Stimulated activated CD4-positive, alpha-beta T cell treated with anti-CD3 and anti-CD28 coated beads, Interleukin-4, amount 100 ng/mL, for 48 hours (primary cell): ENCODE results near the gene SCNN1G.

Experiments used
- DNase-seq, 2 donors: peaks; one replicate each; pipeline ENCODE4 v3.0.0-alpha.2; 2020; ENCODE audit warnings: low read depth in 2 of 2

SCNN1G gene

GRCh38 chr16:23196539-23196938, 14.0 kb downstream of the SCNN1G start:
- DNase-seq = no peak

- DNase-seq = no peak
These were observed 19.6 kb downstream of the SCNN1G start for GRCh38 chr16:23202166-23202565.

GRCh38 chr16:23206986-23207385, 24.4 kb downstream of the SCNN1G start:
- no peak for DNase-seq

GRCh38 chr16:23207485-23207884, 24.9 kb downstream of the SCNN1G start:
- no peak for DNase-seq

DNA sequence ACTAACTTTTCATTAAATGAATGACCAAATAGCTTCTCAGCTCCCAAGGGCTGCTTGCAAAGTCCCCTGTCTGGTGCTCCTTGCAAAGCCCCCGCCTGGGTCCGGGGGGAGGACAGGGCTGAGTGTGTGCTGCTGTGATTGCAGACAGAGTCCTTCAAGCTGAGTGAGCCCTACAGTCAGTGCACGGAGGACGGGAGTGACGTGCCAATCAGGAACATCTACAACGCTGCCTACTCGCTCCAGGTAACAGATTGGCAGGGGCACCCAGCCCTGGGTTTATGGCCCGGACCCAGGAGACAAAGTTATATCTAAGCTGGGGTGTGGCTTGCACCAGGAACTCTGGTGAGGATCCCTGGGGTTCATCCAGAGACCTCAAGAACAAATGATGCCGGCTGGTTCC, 27.1 kb downstream of the SCNN1G start:
- DNase-seq = no peak

GRCh38 chr16:23213831-23214230, 31.3 kb downstream of the SCNN1G start:
- no peak for DNase-seq

DNA sequence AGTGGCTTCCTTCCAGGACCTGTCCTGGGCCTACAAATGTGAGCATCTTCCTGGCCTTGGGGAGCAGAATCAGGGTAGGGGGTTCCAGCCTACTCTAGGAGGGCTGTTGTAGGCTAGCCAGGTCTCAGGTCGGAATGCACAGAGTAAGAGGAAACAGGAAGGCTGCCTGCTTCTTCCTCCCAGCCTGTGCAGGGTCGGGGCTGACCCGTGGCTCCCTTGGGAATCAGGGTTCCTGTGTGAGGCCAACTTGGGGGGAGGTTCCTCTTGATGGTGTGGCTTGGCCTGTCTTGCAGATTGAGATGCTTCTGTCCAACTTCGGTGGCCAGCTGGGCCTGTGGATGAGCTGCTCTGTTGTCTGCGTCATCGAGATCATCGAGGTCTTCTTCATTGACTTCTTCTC, 32.3 kb downstream of the SCNN1G start:
- DNase-seq = no peak

DNA sequence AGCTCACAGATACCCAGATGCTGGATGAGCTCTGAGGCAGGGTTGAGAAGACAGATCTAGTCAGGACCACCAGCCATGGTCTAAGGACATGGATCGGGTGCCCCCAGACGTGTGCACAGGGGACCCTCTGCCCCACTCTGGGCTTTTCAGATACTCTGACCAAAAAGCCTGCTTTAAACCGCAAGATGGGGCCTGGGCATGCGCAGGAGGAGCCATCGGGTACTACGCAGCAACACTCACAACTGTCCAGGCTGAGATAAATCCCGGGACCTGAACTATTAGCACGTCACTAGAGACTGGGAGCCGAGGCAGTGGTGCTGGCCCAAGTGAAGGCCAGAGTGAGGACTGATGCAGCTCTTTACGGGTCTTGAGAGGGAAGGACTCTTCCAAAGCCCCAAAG, 32.9 kb downstream of the SCNN1G start:
- no peak for DNase-seq

- no peak for DNase-seq
These were observed 34.2 kb downstream of the SCNN1G start for GRCh38 chr16:23216658-23217246.

- DNase-seq = no peak
These were observed 35.1 kb downstream of the SCNN1G start for GRCh38 chr16:23217646-23218045.

DNA sequence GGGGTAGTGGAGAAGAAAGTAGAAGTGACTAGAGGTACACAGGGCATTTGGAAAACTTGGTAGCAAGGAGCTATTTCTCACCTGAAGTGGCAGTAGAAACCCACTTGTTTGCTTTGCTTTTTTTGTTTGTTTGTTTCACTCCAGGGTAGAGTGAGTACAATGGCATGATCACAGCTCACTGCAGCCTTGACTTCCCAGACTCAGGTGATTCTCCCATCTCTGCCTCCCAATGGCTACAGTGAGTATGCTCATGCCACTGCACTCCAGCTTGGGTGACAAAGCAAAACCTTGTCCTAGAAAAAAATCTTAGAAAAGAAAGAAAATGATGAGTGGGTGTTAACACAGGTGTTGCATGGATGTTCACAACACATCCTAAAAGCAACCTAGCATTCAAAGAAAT, 40.4 kb downstream of the SCNN1G start:
- DNase-seq = no peak

- DNase-seq = no peak
These were observed 40.8 kb downstream of the SCNN1G start for GRCh38 chr16:23223368-23223767.

DNA sequence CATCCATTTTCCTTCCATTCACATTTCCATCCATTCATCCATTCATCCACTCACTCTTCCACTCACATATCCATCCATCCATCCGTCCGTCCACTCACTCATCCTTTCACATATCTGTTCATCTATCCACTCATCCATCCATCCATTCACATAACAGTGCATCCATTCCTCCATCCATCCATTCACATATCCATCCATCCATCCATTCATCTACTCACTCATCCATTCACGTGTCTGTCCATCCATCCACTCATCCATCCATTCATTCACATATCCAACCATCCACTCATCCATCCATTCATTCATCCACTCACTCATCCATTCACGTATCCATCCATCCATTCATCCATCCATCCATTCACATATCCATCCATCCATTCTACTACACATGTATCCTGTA, 42.6 kb downstream of the SCNN1G start:
- DNase-seq = no peak

DNA sequence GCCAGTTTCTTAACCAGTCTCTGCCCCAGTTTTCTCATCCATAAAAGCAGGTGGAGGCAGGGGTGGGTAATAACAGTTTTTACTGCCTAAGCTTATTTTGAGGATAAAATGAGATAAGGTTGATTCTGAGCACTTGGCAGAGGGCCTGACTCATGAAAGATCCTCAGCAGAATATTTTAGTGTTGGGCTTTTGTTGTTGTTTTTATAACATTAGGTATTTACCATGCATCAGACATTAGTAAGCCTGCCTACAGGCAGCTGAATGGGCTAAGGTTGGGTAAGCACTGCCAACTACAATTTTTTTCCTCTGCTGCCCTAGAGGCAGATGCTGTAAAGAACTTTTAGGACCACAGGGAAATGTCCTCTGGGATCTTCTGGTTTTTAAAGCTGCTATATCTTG, 43.1 kb downstream of the SCNN1G start:
- DNase-seq = no peak

- DNase-seq = no peak
These were observed 45.0 kb downstream of the SCNN1G start for GRCh38 chr16:23227529-23227928.

DNA sequence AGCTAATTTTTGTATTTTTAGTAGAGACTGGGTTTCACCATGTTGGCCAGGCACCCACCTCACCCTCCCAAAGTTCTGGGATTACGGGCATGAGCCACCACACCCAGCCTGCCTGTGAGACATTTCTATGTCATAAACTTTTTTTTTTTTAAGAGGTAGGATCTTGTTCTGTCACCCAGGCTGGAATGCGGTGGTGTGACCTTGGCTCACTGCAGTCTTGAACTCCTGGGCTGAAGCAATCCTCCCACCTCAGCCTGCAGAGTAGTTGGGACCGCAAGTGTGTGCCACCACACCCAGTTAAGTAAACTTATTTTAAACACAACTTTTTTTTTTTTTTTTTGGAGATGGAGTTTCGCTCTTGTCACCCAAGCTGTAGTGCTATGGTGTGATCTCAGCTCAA, 47.2 kb downstream of the SCNN1G start:
- no peak for DNase-seq

GRCh38 chr16:23232806-23233205, 50.3 kb downstream of the SCNN1G start:
- DNase-seq = no peak

DNA sequence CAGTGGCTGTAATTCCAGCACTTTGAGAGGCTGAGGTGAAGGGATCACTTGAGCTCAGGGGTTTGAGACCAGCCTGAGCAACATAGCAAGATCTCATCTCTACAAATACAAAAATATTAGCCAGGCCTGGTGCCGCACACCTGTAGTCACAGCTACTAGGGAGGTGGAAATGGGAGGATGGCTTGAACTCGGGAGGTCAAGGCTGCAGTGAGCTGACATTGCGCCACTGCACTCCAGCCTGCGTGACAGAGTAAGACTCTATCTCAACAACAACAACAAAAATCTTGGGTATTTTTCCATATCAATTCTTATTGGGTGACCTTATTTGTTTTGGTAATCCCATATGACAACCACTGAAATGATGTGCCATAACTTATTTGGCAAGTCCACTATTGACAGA, 52.6 kb downstream of the SCNN1G start:
- no peak for DNase-seq

DNA sequence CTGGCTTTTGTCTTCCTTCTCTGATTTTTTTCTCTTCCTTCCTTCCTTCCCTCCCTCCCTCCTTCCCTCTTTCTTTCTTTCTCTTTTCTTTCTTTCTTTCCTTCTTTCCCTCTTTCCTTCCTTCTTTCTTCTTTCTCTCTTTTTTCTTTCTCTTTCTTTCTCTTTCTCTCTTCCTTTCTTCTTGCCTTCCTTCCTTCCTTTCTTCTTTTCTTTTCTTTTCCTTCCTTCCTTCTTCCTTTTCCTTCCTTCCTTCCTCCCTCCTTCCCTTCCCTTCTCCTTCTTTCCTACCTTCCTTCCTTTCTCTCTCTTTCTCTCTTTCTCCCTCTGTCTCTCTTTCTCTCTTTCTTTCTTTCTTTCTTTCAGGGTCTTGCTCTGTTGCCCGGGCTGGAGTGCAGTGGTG, 54.4 kb downstream of the SCNN1G start:
- no peak for DNase-seq

- DNase-seq = no peak
These were observed 58.4 kb downstream of the SCNN1G start for GRCh38 chr16:23240994-23241393.

DNA sequence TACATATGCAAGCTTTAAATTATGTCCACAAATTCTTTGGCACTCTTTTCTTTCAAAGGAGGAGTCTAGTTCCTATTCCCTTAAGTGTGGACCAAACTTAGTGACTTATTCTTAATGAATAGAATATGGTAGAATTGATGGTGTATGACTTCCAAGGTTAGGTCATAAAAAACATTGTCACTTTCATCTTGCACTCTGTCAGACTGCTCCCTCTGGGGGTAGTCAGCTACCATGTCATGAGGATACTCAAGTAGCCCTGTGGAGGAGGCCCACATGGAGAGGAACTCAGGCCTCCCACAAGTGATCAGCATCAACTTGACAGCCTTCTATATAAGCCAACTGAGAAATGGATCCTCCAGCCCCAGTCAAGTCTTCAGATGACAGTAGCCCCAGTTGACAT, 61.6 kb downstream of the SCNN1G start:
- DNase-seq = no peak

DNA sequence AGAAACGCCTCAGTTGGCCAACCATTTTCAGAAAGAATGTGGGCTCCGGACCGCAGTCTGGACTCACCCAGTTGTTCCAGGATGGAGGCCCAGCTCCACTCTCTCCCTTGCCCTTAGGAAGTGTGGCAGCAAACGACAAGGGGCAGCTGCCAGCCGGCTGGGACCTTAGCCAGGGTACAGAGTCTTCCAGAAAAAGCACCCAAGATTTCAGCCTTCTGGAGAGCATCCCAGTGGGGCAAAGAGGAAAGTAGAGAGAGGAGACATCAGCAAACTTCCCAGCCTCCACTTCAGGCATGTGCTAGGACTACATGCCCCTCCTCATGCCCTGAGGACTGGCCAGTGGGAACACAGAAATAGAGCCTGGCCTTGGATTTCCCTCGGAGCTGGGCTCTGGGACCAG, 62.7 kb downstream of the SCNN1G start:
- no peak for DNase-seq

GRCh38 chr16:23248261-23249194, 66.0 kb downstream of the SCNN1G start:
- no peak for DNase-seq
